Parathyroid adenoma (tissue), 2 donors: ENCODE data around the gene LACRT.

Source experiments
- H2AFZ ChIP-seq: fragments of 300-600 bp; sonication (generic); one replicate; pipeline ENCODE4 v1.7.0; 2017; ENCODE audit warnings: antibody characterized with exemption, mild to moderate bottlenecking
- H3K27ac ChIP-seq: fragments of 300-600 bp; sonication (generic); one replicate; pipeline ENCODE4 v1.7.0; 2017
- H3K27me3 ChIP-seq: fragments of 300-600 bp; sonication (generic); one replicate; pipeline ENCODE4 v1.7.0; 2017; ENCODE audit warnings: low read length; ENCODE audit not compliant: control insufficient read depth, insufficient read depth
- H3K36me3 ChIP-seq: fragments of 300-600 bp; sonication (generic); one replicate; pipeline ENCODE4 v1.7.0; 2017; ENCODE audit warnings: low read length; ENCODE audit not compliant: control insufficient read depth, insufficient read depth
- H3K4me1 ChIP-seq: fragments of 300-600 bp; sonication (generic); one replicate; pipeline ENCODE4 v1.7.0; 2017; ENCODE audit warnings: control low read depth
- H3K4me2 ChIP-seq: fragments of 300-600 bp; sonication (generic); one replicate; pipeline ENCODE4 v1.7.0; 2017; ENCODE audit warnings: low read length
- H3K4me3 ChIP-seq: fragments of 300-600 bp; sonication (generic); one replicate; pipeline ENCODE4 v1.7.0; 2017; ENCODE audit warnings: low read depth, low read length
- H3K79me2 ChIP-seq: fragments of 300-600 bp; sonication (generic); one replicate; pipeline ENCODE4 v1.7.0; 2017; ENCODE audit warnings: control low read depth
- H3K9ac ChIP-seq: fragments of 300-600 bp; sonication (generic); one replicate; pipeline ENCODE4 v1.7.0; 2017; ENCODE audit warnings: mild to moderate bottlenecking
- H3K9me3 ChIP-seq: fragments of 300-600 bp; sonication (generic); one replicate; pipeline ENCODE4 v1.7.0; 2017; ENCODE audit warnings: low read length; ENCODE audit not compliant: control insufficient read depth
- TF ChIP-seq, protein P1 (sequence below): fragments of 300-600 bp; sonication (generic); IDR thresholded peaks from one replicate; pipeline ENCODE4 v1.7.0; 2017; ENCODE audit warnings: antibody characterized with exemption, mild to moderate bottlenecking
- donor health status: primary hyperparathyroidism.

LACRT gene

DNA sequence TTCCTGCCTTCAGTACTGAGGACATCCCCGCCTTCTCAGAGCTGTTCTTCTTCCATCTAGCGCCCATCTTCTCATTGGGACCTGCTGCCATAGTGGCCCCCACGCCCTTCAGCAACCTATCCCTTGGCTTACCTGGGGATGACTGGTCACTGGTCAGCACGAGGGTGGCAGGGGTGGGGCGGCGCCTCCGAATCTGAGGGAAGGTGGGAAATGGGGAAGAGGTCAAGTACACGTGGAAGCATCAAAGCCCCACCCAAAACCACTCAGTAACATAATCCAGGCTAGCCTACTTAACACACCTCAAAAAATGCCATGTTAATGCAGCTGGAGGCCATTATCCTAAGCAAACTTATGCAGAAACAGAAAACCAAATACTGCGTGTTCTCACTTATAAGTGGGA lies 50.6 kb downstream of the LACRT start:
- Histone ChIP-seq H3K27me3 (no peaks in the 10 kb centered on the region), H3K36me3 (no peaks in the 10 kb centered on the region), H2AFZ (no peak overlapping the region), H3K9ac (no peak overlapping the region), H3K79me2 (no peaks in the 10 kb centered on the region), H3K4me3 (no peak overlapping the region), H3K4me2 (no peak overlapping the region), H3K27ac (no peak overlapping the region), H3K9me3 (no peaks in the 10 kb centered on the region), H3K4me1 (peaks cover 16% of the 10 kb centered on the region)
- TF ChIP-seq, protein P1, sequence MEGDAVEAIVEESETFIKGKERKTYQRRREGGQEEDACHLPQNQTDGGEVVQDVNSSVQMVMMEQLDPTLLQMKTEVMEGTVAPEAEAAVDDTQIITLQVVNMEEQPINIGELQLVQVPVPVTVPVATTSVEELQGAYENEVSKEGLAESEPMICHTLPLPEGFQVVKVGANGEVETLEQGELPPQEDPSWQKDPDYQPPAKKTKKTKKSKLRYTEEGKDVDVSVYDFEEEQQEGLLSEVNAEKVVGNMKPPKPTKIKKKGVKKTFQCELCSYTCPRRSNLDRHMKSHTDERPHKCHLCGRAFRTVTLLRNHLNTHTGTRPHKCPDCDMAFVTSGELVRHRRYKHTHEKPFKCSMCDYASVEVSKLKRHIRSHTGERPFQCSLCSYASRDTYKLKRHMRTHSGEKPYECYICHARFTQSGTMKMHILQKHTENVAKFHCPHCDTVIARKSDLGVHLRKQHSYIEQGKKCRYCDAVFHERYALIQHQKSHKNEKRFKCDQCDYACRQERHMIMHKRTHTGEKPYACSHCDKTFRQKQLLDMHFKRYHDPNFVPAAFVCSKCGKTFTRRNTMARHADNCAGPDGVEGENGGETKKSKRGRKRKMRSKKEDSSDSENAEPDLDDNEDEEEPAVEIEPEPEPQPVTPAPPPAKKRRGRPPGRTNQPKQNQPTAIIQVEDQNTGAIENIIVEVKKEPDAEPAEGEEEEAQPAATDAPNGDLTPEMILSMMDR = no peak

DNA sequence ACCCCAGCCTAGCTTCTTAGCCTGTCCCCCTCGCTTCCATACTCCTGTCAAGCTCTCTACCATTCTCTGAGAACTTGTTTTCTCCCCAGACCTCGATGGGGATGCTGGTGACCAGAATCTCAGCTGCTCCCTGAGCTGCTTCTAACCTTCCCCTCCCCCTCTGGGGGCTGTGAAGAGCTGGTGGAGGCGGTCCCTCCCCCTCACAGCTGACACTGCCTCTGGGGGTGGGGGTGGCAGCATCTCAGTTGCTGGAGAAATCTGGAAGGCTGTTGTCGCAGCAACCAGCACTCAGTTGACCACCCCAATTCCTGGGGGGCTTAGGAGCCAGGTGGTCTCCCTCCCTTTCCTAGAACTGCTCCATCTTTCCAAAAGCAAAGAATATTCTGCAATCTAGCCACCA lies 51.0 kb downstream of the LACRT start:
- H3K4me1 ChIP-seq = peaks cover 12% of the 10 kb centered on the region
- H3K9ac ChIP-seq = no peak overlapping the region
- no peak overlapping the region for H3K4me2 ChIP-seq
- no peaks in the 10 kb centered on the region for H3K79me2 ChIP-seq
- H3K36me3 ChIP-seq = no peaks in the 10 kb centered on the region
- no peaks in the 10 kb centered on the region for H3K9me3 ChIP-seq
- no peak overlapping the region for H3K27ac ChIP-seq
- H2AFZ ChIP-seq = no peak overlapping the region
- no peak overlapping the region for H3K4me3 ChIP-seq
- H3K27me3 ChIP-seq = no peaks in the 10 kb centered on the region
- TF ChIP-seq, protein P1 = no peak

DNA sequence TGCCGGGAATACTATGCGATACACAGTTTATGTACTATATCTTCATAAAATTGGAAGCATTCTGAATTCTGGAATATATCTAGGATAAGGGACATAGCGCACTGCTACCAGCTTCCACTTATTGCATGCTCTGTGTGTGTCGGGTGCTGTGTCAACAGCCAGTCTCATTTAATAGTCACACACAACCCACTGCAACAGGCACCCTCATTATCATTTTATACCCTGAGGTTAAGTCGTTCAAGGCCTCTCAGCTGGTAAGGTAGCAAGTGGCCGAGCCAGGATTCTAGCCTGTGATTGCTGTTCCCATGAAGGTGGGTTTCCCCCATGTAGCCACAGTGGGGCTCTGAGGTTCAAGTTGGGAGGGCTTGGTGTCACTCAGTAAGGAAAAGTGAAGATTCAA lies 53.3 kb downstream of the LACRT start:
- no peak overlapping the region for H3K4me3 ChIP-seq
- no peak overlapping the region for H2AFZ ChIP-seq
- H3K36me3 ChIP-seq = no peaks in the 10 kb centered on the region
- no peaks in the 10 kb centered on the region for H3K27me3 ChIP-seq
- H3K9me3 ChIP-seq = no peaks in the 10 kb centered on the region
- no peak overlapping the region for H3K27ac ChIP-seq
- H3K4me2 ChIP-seq = no peak overlapping the region
- H3K4me1 ChIP-seq = no peaks in the 10 kb centered on the region
- TF ChIP-seq, protein P1 = no peak
- no peaks in the 10 kb centered on the region for H3K79me2 ChIP-seq
- no peak overlapping the region for H3K9ac ChIP-seq
